Measurements from ENCODE around the gene ANKRD11. TPM values are rescaled to one million over a fixed set of nuclear protein-coding genes. Genes with fewer than 3 reads are reported as not detected.

ANKRD11 gene
- total RNA-seq, 1 donor from 2014 or later = 209 TPM

DNA sequence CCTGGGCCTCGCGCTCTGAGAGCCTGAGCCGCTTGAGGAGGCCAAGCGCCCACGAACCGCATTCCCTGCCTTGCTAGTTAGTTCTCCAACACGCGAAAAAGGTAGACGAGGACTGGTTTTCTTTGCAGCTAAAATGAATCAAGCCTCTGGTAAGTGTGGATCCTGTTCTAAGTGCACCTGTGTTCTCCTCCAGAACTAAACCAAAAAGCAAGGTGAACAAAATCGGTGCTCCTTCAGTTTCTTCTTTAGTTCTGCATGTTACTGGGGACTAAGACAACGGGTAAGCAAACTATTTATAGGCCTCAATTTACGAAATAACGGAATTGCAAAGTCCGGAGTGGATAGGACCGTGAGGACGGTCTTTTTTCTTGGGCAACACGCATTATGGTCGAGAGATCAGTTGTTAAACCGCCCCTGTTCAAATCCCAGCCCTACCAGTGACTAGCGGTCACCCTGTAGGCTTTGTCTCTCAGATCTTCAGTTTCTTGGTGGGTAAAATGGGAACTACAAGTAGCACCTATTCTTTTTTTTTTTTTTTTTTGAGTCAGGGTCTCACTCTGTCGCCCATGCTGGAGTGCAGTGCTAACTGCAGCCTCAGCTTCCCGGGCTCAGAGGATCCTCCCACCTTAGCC, 993 bp upstream of the ANKRD11 start:
- H3K27ac Mint-ChIP-seq (ENCODE audit: unreplicated experiment) = peak overlapping the region; percentile 83
- peak overlapping the region; percentile 80 for H3K4me3 Mint-ChIP-seq (ENCODE audit: unreplicated experiment)
- H3K4me1 Mint-ChIP-seq (ENCODE audit: unreplicated experiment) = peaks cover 41% of the 10 kb centered on the region
- H3K27me3 Mint-ChIP-seq (ENCODE audit: unreplicated experiment) = no peaks in the 10 kb centered on the region
- TF ChIP-seq, protein P1, sequence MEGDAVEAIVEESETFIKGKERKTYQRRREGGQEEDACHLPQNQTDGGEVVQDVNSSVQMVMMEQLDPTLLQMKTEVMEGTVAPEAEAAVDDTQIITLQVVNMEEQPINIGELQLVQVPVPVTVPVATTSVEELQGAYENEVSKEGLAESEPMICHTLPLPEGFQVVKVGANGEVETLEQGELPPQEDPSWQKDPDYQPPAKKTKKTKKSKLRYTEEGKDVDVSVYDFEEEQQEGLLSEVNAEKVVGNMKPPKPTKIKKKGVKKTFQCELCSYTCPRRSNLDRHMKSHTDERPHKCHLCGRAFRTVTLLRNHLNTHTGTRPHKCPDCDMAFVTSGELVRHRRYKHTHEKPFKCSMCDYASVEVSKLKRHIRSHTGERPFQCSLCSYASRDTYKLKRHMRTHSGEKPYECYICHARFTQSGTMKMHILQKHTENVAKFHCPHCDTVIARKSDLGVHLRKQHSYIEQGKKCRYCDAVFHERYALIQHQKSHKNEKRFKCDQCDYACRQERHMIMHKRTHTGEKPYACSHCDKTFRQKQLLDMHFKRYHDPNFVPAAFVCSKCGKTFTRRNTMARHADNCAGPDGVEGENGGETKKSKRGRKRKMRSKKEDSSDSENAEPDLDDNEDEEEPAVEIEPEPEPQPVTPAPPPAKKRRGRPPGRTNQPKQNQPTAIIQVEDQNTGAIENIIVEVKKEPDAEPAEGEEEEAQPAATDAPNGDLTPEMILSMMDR (IDR thresholded peaks at IDR 0.05) = peak; percentile 12
- DNase-seq (ENCODE audit: extremely low spot score, unreplicated experiment) = no peak
- no peaks in the 10 kb centered on the region for H3K36me3 Mint-ChIP-seq (ENCODE audit: unreplicated experiment)
- no peaks in the 10 kb centered on the region for H3K9me3 Mint-ChIP-seq (ENCODE audit: unreplicated experiment)

DNA sequence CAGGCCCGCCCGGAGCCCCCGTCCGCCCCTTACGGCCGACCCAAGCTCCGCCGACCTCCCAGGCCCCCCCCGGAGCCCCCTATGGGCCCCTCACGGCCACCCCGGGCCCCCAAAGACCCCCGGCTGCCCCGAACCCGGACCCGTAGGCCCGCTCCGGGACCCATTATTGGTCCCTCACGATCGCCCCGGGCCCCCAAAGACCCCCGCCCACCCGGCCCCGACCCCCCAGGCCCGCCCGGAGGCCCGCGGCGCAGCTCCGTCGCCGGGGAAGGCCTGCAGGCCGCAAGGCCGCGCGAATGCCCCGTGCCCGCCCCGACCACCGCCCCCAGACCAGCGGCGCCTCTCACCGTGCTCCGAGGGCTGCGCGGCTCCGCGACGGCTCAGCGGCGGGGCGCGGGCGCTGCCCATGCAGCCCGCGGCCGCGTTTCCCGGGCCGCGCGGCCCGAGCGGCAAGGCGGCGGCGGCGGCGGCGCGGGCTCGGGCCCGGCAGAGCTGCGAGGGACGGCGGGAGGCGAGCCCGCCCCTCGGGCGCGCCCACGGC, 393 bp downstream of the ANKRD11 start:
- no peak overlapping the region for H3K4me3 Mint-ChIP-seq (ENCODE audit: unreplicated experiment)
- no peaks in the 10 kb centered on the region for H3K27me3 Mint-ChIP-seq (ENCODE audit: unreplicated experiment)
- DNase-seq (ENCODE audit: extremely low spot score, unreplicated experiment) = no peak

DNA sequence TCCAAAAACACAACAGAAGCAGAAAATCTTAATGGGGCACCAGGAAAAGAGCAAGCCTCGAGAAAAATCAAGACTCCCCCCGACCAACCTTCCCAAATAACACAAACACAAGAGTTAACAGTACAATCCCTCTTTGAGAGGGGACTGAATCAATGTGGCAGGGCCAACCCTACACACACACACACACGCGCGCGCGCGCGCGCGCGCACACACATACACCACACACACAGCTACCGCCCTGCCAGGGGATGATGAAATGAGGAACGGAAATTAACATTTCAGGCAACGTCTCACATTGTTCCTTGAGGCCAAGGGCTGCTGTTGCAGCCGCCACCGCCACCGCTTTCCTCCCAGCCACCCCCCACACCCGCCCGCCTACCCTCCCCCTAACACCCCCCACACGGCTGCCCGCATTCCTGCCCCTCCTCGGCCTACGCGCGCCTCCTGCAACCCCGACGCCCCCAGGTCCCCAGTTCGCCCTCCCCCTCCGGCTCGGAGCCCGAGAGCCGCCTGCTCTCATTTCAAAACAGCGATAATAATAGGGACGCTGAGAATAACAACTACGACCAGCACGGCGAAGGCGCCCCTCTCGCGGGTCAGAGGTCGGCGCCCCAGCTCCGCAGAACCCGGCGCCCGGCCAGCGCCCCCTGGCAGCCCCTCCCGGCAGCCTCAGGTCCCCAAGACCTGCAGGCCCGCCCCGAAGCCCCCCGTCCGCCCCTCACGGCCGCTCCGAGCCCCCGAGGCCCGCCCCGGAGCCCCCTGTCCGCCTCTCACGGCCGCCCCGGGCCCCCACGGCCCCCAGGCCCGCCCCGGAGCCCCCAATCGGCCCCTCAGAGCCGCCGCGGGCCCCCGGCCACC, 1.1 kb downstream of the ANKRD11 start:
- Mint-ChIP-seq H3K4me1 (ENCODE audit: unreplicated experiment) (peaks cover 56% of the 10 kb centered on the region), H3K27me3 (ENCODE audit: unreplicated experiment) (no peaks in the 10 kb centered on the region), H3K36me3 (ENCODE audit: unreplicated experiment) (peaks cover 2% of the 10 kb centered on the region), H3K27ac (ENCODE audit: unreplicated experiment) (peak overlapping the region; percentile 93), H3K4me3 (ENCODE audit: unreplicated experiment) (peak overlapping the region; percentile 84), H3K9me3 (ENCODE audit: unreplicated experiment) (no peaks in the 10 kb centered on the region)
- TF ChIP-seq, protein P1 (IDR thresholded peaks at IDR 0.05) = peak; percentile 18
- DNase-seq (ENCODE audit: extremely low spot score, unreplicated experiment) = peak; percentile 90

More for the DNA sequence above, 393 bp downstream of the ANKRD11 start:
- H3K4me1 Mint-ChIP-seq (ENCODE audit: unreplicated experiment) = peaks cover 49% of the 10 kb centered on the region
- H3K36me3 Mint-ChIP-seq (ENCODE audit: unreplicated experiment) = peaks cover 2% of the 10 kb centered on the region
- H3K27ac Mint-ChIP-seq (ENCODE audit: unreplicated experiment) = no peak overlapping the region
- TF ChIP-seq, protein P1 (IDR thresholded peaks at IDR 0.05) = no peak
- no peaks in the 10 kb centered on the region for H3K9me3 Mint-ChIP-seq (ENCODE audit: unreplicated experiment)

DNA sequence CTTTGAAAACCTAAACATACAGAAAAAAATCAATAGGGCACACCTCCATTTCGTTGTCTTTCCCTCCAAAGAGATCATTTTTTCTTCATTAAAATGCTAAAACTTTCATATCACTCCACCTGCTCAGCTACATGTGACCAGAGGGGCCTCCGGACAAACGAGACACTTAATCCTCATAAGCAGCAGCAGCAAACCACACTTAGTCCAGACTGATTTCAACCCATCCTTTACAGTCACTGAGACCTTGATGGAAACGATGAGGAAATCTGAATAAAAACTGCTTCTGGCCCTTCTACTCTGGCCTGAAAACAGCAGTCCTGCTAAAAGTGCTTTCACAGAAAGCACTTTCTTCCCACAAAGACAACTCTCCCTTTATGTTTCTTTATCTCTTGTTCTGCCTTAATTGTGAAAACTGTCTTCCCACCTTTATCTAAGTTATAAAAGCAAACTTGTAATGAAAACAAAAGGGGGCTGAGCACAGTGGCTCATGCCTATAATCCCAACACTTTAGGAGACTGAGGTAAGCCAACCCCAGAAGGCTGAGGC, 4.6 kb downstream of the ANKRD11 start:
- Mint-ChIP-seq H3K4me1 (ENCODE audit: unreplicated experiment) (peaks cover 66% of the 10 kb centered on the region), H3K9me3 (ENCODE audit: unreplicated experiment) (no peaks in the 10 kb centered on the region), H3K27me3 (ENCODE audit: unreplicated experiment) (no peaks in the 10 kb centered on the region), H3K36me3 (ENCODE audit: unreplicated experiment) (peaks cover 2% of the 10 kb centered on the region), H3K4me3 (ENCODE audit: unreplicated experiment) (no peak overlapping the region), H3K27ac (ENCODE audit: unreplicated experiment) (peak overlapping the region; percentile 29)
- TF ChIP-seq, protein P1 (IDR thresholded peaks at IDR 0.05) = no peak
- no peak for DNase-seq (ENCODE audit: extremely low spot score, unreplicated experiment)

Measured in osteocyte (in vitro differentiated cells).